ENCODE data around the gene CPLX1. TPM values are rescaled to one million over a fixed set of nuclear protein-coding genes. Genes with fewer than 3 reads are reported as not detected.

CPLX1 gene
- total RNA-seq, 3 donors from 2014 or later = 0.16 to 2.6 (median 1.2) TPM

DNA sequence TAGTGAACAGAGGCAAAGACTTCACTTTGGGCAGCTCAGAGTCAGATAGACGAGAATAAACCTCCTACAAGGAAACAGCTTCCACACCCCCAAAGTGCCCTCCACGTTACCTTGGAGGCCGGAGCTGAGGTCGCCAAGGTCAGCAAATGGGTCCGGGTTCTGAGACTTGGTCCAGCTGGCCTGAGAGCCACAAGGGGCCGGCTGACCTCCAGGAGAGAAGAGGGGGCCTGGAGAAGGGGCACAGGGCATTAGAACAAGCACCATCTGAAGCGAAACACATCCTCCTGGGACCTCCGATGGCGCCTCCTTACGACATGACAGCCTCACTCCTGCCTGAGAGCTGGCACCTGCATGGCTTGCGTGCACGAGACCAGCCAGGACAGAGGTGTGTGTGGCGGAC, 33.6 kb upstream of the CPLX1 start:
- Histone ChIP-seq H3K4me1 (no peaks in the 10 kb centered on the region), H3K27ac (no peak overlapping the region), H3K9me3 (peaks cover 0 to 6% of the 10 kb centered on the region in 2 donors), H3K27me3 (no peaks in the 10 kb centered on the region), H3K36me3 (no peaks in the 10 kb centered on the region), H3K4me3 (no peak overlapping the region)
- DNase-seq (ENCODE audit: low spot score in 2 of 2) = no peak
- intact Hi-C loops (cut with DNase I; ENCODE audit: low total_unique reads) = loop anchor here (1.0 kb wide), 1 partner anchor 28 kb away; no protein-coding TSS in a partner anchor
- TF ChIP-seq POLR2AphosphoS5 (IDR thresholded peaks at IDR 0.05) (no peak), POLR2A (IDR thresholded peaks at IDR 0.05) (no peak)
- TF ChIP-seq, protein P1, sequence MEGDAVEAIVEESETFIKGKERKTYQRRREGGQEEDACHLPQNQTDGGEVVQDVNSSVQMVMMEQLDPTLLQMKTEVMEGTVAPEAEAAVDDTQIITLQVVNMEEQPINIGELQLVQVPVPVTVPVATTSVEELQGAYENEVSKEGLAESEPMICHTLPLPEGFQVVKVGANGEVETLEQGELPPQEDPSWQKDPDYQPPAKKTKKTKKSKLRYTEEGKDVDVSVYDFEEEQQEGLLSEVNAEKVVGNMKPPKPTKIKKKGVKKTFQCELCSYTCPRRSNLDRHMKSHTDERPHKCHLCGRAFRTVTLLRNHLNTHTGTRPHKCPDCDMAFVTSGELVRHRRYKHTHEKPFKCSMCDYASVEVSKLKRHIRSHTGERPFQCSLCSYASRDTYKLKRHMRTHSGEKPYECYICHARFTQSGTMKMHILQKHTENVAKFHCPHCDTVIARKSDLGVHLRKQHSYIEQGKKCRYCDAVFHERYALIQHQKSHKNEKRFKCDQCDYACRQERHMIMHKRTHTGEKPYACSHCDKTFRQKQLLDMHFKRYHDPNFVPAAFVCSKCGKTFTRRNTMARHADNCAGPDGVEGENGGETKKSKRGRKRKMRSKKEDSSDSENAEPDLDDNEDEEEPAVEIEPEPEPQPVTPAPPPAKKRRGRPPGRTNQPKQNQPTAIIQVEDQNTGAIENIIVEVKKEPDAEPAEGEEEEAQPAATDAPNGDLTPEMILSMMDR (IDR thresholded peaks at IDR 0.05) = no peak

DNA sequence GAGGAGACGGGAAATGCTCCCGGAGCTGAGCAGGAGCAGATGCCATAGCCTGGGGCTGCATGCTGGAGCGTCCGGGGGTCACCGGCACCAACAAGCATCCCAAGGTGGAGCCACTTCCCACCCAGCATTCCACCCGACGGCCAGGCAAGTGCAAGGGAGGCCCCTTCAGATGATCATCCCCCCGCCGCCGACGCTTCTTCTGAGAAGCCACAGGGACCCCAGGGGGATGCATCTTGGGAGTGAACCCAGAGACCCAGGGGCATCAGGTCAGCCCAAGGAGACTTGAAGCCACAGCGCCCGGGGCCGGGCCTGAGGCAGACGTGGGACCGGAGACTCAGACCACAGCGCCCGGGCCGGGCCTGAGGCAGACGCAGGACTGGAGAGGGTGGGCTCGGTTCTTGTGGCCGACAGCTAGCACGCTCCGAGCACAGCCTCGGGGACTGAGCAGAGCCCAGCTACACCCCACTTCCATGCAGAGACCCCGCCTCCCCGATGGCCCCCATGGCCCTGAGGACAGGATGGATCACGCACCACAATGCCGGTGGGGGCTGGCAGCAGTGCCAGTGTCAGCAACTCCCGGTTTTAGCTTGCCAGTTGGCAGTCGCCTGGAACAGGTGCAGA, 33.0 kb upstream of the CPLX1 start:
- no peaks in the 10 kb centered on the region for H3K27me3 ChIP-seq
- peaks cover 0 to 6% of the 10 kb centered on the region in 2 donors for H3K9me3 ChIP-seq
- no peak overlapping the region for H3K27ac ChIP-seq
- no peak overlapping the region for H3K4me3 ChIP-seq
- no peaks in the 10 kb centered on the region for H3K36me3 ChIP-seq
- intact Hi-C loops (cut with DNase I; ENCODE audit: low total_unique reads) = loop anchor here (1.0 kb wide), 1 partner anchor 28 kb away; no protein-coding TSS in a partner anchor
- no peaks in the 10 kb centered on the region for H3K4me1 ChIP-seq
- no peak for DNase-seq (ENCODE audit: low spot score in 2 of 2)
- TF ChIP-seq POLR2A (IDR thresholded peaks at IDR 0.05) (no peak), POLR2AphosphoS5 (IDR thresholded peaks at IDR 0.05) (no peak)
- TF ChIP-seq, protein P1 (IDR thresholded peaks at IDR 0.05) = no peak

GRCh38 chr4:858041-858481, 32.1 kb upstream of the CPLX1 start:
- intact Hi-C loops (cut with DNase I; ENCODE audit: low total_unique reads) = no loop called here
- TF ChIP-seq POLR2AphosphoS5 (IDR thresholded peaks at IDR 0.05) (no peak), POLR2A (IDR thresholded peaks at IDR 0.05) (no peak)
- TF ChIP-seq, protein P1 (IDR thresholded peaks at IDR 0.05) = no peak
- DNase-seq (ENCODE audit: low spot score in 2 of 2) = no peak
- Histone ChIP-seq H3K27me3 (no peaks in the 10 kb centered on the region), H3K36me3 (no peaks in the 10 kb centered on the region), H3K4me1 (no peaks in the 10 kb centered on the region), H3K27ac (no peak overlapping the region), H3K9me3 (peaks cover 0 to 6% of the 10 kb centered on the region in 2 donors), H3K4me3 (no peak overlapping the region)

DNA sequence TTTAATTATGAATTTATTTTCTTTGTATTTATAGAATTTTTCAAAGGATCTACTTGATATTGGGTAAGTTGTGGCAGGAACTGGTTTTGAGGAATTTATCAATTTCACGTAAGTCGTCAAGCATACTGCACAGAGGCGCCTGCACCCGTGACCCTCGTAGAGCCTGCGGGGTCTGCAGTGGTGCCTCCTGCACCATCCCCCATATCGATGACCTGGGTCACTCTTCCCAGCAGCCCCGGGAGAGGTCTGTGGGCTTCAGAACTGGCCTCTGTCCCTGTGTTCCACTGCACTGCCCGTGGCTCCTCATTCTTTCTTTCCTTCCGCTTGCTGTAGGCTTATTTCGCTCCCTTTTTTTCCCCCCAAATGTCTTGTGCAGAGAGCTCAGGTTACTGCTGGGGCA, 31.5 kb upstream of the CPLX1 start:
- Histone ChIP-seq H3K27ac (no peak overlapping the region), H3K36me3 (no peaks in the 10 kb centered on the region), H3K9me3 (peaks cover 0 to under 1% of the 10 kb centered on the region in 2 donors), H3K27me3 (no peaks in the 10 kb centered on the region), H3K4me3 (no peak overlapping the region), H3K4me1 (no peaks in the 10 kb centered on the region)
- TF ChIP-seq POLR2A (IDR thresholded peaks at IDR 0.05) (no peak), POLR2AphosphoS5 (IDR thresholded peaks at IDR 0.05) (no peak)
- TF ChIP-seq, protein P1 (IDR thresholded peaks at IDR 0.05) = no peak
- no peak for DNase-seq (ENCODE audit: low spot score in 2 of 2)
- intact Hi-C loops (cut with DNase I; ENCODE audit: low total_unique reads) = no loop called here

GRCh38 chr4:856225-856901, 30.4 kb upstream of the CPLX1 start:
- TF ChIP-seq POLR2A (IDR thresholded peaks at IDR 0.05) (no peak), POLR2AphosphoS5 (IDR thresholded peaks at IDR 0.05) (no peak)
- TF ChIP-seq, protein P1 (IDR thresholded peaks at IDR 0.05) = no peak
- Histone ChIP-seq H3K36me3 (no peaks in the 10 kb centered on the region), H3K27ac (no peak overlapping the region), H3K9me3 (no peaks in the 10 kb centered on the region), H3K27me3 (no peaks in the 10 kb centered on the region), H3K4me1 (no peaks in the 10 kb centered on the region), H3K4me3 (no peak overlapping the region)
- no peak for DNase-seq (ENCODE audit: low spot score in 2 of 2)
- intact Hi-C loops (cut with DNase I; ENCODE audit: low total_unique reads) = no loop called here
